ENCODE results near the gene MUC22.

GRCh38 chr6:31033075-31033474 is 22.8 kb downstream of the MUC22 start:
- TF ChIP-seq, protein P1, sequence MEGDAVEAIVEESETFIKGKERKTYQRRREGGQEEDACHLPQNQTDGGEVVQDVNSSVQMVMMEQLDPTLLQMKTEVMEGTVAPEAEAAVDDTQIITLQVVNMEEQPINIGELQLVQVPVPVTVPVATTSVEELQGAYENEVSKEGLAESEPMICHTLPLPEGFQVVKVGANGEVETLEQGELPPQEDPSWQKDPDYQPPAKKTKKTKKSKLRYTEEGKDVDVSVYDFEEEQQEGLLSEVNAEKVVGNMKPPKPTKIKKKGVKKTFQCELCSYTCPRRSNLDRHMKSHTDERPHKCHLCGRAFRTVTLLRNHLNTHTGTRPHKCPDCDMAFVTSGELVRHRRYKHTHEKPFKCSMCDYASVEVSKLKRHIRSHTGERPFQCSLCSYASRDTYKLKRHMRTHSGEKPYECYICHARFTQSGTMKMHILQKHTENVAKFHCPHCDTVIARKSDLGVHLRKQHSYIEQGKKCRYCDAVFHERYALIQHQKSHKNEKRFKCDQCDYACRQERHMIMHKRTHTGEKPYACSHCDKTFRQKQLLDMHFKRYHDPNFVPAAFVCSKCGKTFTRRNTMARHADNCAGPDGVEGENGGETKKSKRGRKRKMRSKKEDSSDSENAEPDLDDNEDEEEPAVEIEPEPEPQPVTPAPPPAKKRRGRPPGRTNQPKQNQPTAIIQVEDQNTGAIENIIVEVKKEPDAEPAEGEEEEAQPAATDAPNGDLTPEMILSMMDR (IDR thresholded peaks at IDR 0.05), result no peak
- TF ChIP-seq POLR2A (IDR thresholded peaks at IDR 0.05), result no peak

All from Peyer's patch (tissue), 4 donors.